G401.6 (cell line): Measurements from ENCODE around the gene CNPY3.

Source experiments
- FAIRE-seq: peaks from 2 replicates; lab custom pipeline; 2012; peaks lifted over from hg19 to GRCh38; lab: Jason Lieb, UNC

Gene CNPY3

GRCh38 chr6:42984001-42984923 lies 55.0 kb downstream of the CNPY3 start, which contains the start of gene PPP2R5D:
Gene PPP2R5D, plus strand, starts transcription at chr6:42984570. Its CDS starts 108 bp downstream, at chr6:42984678.
- peak; percentile 97 for FAIRE-seq

- no peak for FAIRE-seq
Measured at GRCh38 chr6:42984924-42985475, 55.7 kb downstream of the CNPY3 start.

GRCh38 chr6:42987533-42988451 lies 58.5 kb downstream of the CNPY3 start:
- FAIRE-seq, result no peak

- no peak for FAIRE-seq
Measured at GRCh38 chr6:42988486-42989020, 59.3 kb downstream of the CNPY3 start.
